Heart left ventricle (tissue), 16 donors: ENCODE results near the gene FAM20B. TPM values are rescaled to one million over a fixed set of nuclear protein-coding genes. Genes with fewer than 3 reads are reported as not detected.

Experiments used
- ATAC-seq, 4 donors: fragments of 200-7000 bp; cut with Tn5 transposase; one replicate each; pipeline ENCODE4 v1.9.1; 2020 to 2022; ENCODE audit warnings: moderate library complexity in 4 of 4, mild to moderate bottlenecking in 3 of 4, moderate number of reproducible peaks in 1 of 4
- DNase-seq, 5 donors: peaks; one replicate each; pipeline ENCODE4 v3.0.0-alpha.2; 2020
- H3K27ac ChIP-seq, 12 donors: fragments of 200-600 bp; sonication (generic) in 4 of 12; one replicate each; pipeline versions ENCODE4 v1.5.0 to v1.8.0; 2016 to 2022; ENCODE audit warnings: mild to moderate bottlenecking in 2 of 12
- H3K27me3 ChIP-seq, 9 donors: fragments of 200-600 bp; sonication (generic) in 2 of 9; one replicate each; pipeline versions ENCODE4 v1.5.1 to v1.8.0; 2016 to 2022; ENCODE audit warnings: mild to moderate bottlenecking in 3 of 9
- H3K36me3 ChIP-seq, 9 donors: fragments of 200-600 bp; sonication (generic) in 2 of 9; one replicate each; pipeline versions ENCODE4 v1.5.0 to v1.8.0; 2018 to 2022; ENCODE audit warnings: mild to moderate bottlenecking in 2 of 9
- H3K4me1 ChIP-seq, 12 donors: fragments of 200-600 bp; sonication (generic) in 4 of 12; one replicate each; pipeline versions ENCODE4 v1.5.0 to v1.8.0; 2016 to 2022; ENCODE audit warnings: mild to moderate bottlenecking in 3 of 12
- H3K4me3 ChIP-seq, 12 donors: fragments of 200-600 bp; sonication (generic) in 4 of 12; one replicate each; pipeline versions ENCODE4 v1.5.0 to v1.8.0; 2017 to 2022; ENCODE audit warnings: mild to moderate bottlenecking in 9 of 12, moderate library complexity in 4 of 12
- H3K9me3 ChIP-seq, 12 donors: fragments of 200-600 bp; sonication (generic) in 4 of 12; one replicate each; pipeline versions ENCODE4 v1.5.0 to v1.8.0; 2016 to 2022; ENCODE audit warnings: mild to moderate bottlenecking in 1 of 12
- POLR2A ChIP-seq, 2 donors: fragments of 450-650 bp; IDR thresholded peaks; one replicate each; pipeline ENCODE4 v1.6.1; 2017; ENCODE audit warnings: antibody characterized with exemption in 2 of 2, mild to moderate bottlenecking in 2 of 2, moderate library complexity in 2 of 2
- WGBS, 4 donors: extraction: QIAGEN DNeasy Blood & Tissue Kit in 2 of 4; methylation state at CpG; one replicate each; pipeline versions ENCODE4 v1.1.5 to v1.1.7; 2013 to 2018; 5-methylcytosine and 5-hydroxymethylcytosine counted together
- intact Hi-C, 10 donors: fragments of 100-400 bp; cut with DNase I; formaldehyde crosslinking; loops; one replicate each; pipeline versions ENCODE4 v1.11.1 to v1.14.2; 2022
- polyA plus RNA-seq, 2 donors: library from polyadenylated mRNA; stranded (reverse); fragments of 200-250 nt; gene quantifications; one replicate each; pipeline ENCODE4 v1.2.3, GENCODE V29; 2013
- total RNA-seq, 9 donors: library from RNA; depleted of rRNA in 2 of 9; stranded (reverse); fragments of >200 nt in 2 of 9; fragmentation: NEBNext Ultra II Directional in 3 of 9; extraction: Animal tissue kit (Norgen Biotek cat#: 25700) in 3 of 9; gene quantifications; one replicate each; pipeline versions ENCODE4 v1.1.0 to v1.2.4, GENCODE V29; 2016 to 2023
- TF ChIP-seq, protein P1 (sequence below), 12 donors: fragments of 200-600 bp; sonication (generic) in 4 of 12; IDR thresholded peaks; one replicate each; pipeline versions ENCODE4 v1.5.0 to v1.8.0; 2018 to 2022; ENCODE audit warnings: antibody characterized with exemption in 12 of 12, mild to moderate bottlenecking in 5 of 12
- donor health status: ischemic (EF 13 %, LVEDD 7.1; RV severe dilation, severe dysfunction).
- donor health status: healthy with polysubstance abuse.
- donor health status: DM: no; HTN: yes; CAD: no.
- donor health status: DM: no; HTN: no; CAD: no.
- donor health status: ischemic (EF 25% LVEDD 6.9; RV normal size, moderate dysfunction).
- donor health status: ischemic (EF 25% LVEDD 5.7; RV mildly dilated, moderate dysfunction).
- donor health status: healthy.
- donor health status: DM: yes; HTN: yes; CAD: no.
- donor health status: ischemic (EF 35%, LVEDD 5.7; RV mildly dilated, moderate dysfunction).
- donor health status: nonischemic (EF 11% LVEDD 7.7; RV severe dilation, severe dysfunction).
- donor health status: DM: yes; HTN: yes; CAD: no.
- donor health status: PGD.
- donor health status: ischemic (EF 29% LVEDD 5.4; RV normal size, mild dysfunction).
- donor health status: nonischemic (EF 23%, LVEDD 6.1; RV moderate dilation, normal function).

Gene FAM20B
- total and polyA plus RNA-seq, 11 donors = 13.8 to 70.1 (median 52.6) TPM

DNA sequence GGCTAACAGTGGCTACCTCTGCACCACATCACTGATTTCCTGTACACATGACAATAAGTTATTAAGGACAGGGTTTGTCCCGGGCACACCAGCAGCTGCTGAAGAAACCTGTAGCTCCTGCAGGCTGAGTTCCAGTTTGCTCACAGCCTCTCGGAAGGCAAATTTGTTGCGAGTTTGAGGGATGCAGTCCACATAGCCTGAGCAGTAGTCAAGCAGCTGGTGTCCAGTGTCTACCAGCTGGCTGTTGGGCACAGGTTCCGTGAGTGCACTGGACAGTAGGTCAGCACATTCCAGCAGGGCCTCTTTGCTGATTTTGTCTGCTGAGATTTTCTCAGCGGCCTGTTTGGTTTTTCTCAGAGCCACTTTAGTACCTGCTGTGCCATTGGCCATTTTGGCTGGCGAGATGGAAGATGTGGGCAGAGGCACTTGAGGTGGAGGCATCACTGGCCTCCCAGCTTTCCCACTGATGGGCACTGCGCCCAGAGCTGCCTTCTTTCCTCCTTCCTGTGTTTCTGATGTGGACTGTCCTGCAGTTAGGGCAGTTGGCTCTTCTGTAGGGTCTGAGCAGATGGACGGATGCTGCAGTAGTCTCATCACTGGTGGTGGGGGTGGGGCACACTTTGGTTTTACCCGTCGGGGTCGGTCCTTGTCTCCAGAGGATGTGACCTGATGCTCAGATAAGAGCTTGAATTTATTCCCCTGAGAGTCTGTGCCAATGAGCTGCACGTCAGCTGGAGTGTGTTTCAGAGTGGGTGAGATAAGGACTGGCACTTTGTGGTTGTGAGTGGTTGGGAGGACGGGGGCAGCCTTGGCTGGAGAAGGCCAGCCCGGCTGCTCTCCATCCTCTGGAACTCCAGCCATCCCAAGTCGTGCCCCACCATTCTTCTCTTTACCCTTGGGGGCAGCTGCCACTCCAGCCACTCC is 82.3 kb downstream of the FAM20B start:
- Histone ChIP-seq H3K36me3 (peaks cover 0 to 72% (median 53%) of the 10 kb centered on the region in 9 donors), H3K4me1 (peaks cover 0 to 12% (median 2%) of the 10 kb centered on the region in 12 donors), H3K9me3 (no peaks in the 10 kb centered on the region), H3K27ac (no peak overlapping the region), H3K4me3 (no peak overlapping the region), H3K27me3 (no peaks in the 10 kb centered on the region)
- DNase-seq = no peak
- ATAC-seq = peak; percentile 73 to 93 (median 82)
- WGBS, 4 donors = 59 to 66% (median 64%) methylated on average over 13 to 15 of the region's 15 CpGs
- TF ChIP-seq POLR2A (IDR thresholded peaks at IDR 0.05) = no peak
- TF ChIP-seq, protein P1, sequence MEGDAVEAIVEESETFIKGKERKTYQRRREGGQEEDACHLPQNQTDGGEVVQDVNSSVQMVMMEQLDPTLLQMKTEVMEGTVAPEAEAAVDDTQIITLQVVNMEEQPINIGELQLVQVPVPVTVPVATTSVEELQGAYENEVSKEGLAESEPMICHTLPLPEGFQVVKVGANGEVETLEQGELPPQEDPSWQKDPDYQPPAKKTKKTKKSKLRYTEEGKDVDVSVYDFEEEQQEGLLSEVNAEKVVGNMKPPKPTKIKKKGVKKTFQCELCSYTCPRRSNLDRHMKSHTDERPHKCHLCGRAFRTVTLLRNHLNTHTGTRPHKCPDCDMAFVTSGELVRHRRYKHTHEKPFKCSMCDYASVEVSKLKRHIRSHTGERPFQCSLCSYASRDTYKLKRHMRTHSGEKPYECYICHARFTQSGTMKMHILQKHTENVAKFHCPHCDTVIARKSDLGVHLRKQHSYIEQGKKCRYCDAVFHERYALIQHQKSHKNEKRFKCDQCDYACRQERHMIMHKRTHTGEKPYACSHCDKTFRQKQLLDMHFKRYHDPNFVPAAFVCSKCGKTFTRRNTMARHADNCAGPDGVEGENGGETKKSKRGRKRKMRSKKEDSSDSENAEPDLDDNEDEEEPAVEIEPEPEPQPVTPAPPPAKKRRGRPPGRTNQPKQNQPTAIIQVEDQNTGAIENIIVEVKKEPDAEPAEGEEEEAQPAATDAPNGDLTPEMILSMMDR (IDR thresholded peaks at IDR 0.05) = no peak
- intact Hi-C loops = no loop called here

DNA sequence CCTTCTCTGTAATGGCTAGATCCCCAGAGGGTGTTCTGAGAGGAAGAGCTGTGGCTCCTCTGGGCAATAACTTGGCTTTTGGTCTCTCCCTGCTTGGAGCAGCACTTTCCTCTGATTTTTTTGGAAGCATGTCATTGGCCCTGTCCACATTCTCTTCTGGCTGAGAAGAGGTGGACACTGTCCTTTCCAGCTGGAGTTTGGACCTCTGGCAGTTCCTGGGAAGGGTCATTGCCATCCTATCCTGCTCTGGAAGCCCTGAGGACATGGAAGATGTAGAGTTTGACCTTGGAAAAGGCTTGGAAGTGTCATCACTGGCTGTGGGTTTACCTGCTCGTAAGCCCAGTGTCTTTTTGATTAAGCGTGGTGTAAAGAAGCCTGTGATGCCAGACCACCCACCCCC is 83.0 kb downstream of the FAM20B start:
- 95 to 100% (median 99%) methylated on average over 2 of the region's 2 CpGs for WGBS, 4 donors
- no peak overlapping the region for H3K27ac ChIP-seq
- no peaks in the 10 kb centered on the region for H3K9me3 ChIP-seq
- no peak for TF ChIP-seq POLR2A (IDR thresholded peaks at IDR 0.05)
- TF ChIP-seq, protein P1 (IDR thresholded peaks at IDR 0.05) = no peak
- H3K4me1 ChIP-seq = peaks cover 0 to 12% (median 2%) of the 10 kb centered on the region in 12 donors
- no peak for DNase-seq
- intact Hi-C loops = no loop called here
- peaks cover 0 to 79% (median 55%) of the 10 kb centered on the region in 9 donors for H3K36me3 ChIP-seq
- no peak for ATAC-seq
- H3K4me3 ChIP-seq = no peak overlapping the region
- H3K27me3 ChIP-seq = no peaks in the 10 kb centered on the region

DNA sequence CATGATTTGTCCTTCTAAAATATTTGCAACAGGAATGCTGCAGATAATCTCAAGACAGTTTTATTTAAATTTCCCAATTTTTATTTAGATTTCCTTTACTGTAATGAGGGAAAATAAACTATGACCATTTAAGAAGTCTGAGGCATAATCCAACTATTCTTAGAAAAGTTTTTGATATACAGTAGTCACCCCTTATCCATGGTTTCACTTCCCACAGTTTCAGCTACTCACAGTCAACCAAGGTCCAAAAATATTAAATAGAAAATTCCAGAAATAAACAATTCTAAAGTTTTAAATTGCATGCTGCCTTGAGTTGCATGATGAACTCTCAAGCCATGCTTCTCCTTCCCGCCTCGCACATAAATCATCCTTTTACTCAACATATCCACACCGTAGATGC is 89.5 kb downstream of the FAM20B start:
- H3K4me1 ChIP-seq = peaks cover 0 to 7% (median 0%) of the 10 kb centered on the region in 12 donors
- H3K4me3 ChIP-seq = no peak overlapping the region
- intact Hi-C loops = no loop called here
- H3K36me3 ChIP-seq = peaks cover 0 to 94% (median 78%) of the 10 kb centered on the region in 9 donors
- DNase-seq (no peak), ATAC-seq (no peak)
- no peaks in the 10 kb centered on the region for H3K27me3 ChIP-seq
- H3K9me3 ChIP-seq = no peaks in the 10 kb centered on the region
- WGBS, 4 donors = 95 to 98% (median 97%) methylated on average over 3 of the region's 3 CpGs
- no peak for TF ChIP-seq POLR2A (IDR thresholded peaks at IDR 0.05)
- TF ChIP-seq, protein P1 (IDR thresholded peaks at IDR 0.05) = no peak
- H3K27ac ChIP-seq = no peak overlapping the region

DNA sequence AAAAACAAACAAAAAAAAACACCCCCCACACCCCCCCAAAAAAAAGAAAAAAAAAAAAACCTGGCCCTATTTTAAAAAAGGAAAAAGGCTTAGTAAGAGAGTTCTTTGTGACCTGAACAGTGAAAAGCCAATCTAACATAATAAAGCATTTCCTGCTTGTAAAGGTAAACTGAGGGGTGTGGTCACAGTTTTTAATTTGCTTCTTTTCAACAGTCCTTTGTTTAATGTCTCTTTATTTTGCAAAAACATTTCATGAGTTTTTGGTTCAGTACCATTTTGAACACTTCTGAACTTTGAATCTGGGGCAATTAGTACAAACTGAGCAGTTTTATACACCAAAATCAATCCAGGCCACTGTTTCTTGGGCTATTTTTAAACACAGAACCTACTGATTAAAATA is 93.8 kb downstream of the FAM20B start:
- Histone ChIP-seq H3K4me3 (no peak overlapping the region), H3K27me3 (no peaks in the 10 kb centered on the region), H3K36me3 (peaks cover 0 to 74% (median 57%) of the 10 kb centered on the region in 9 donors), H3K4me1 (peaks cover 0 to 7% (median 0%) of the 10 kb centered on the region in 12 donors), H3K27ac (no peak overlapping the region), H3K9me3 (no peaks in the 10 kb centered on the region)
- ATAC-seq (no peak), DNase-seq (no peak)
- TF ChIP-seq POLR2A (IDR thresholded peaks at IDR 0.05) = no peak
- TF ChIP-seq, protein P1 (IDR thresholded peaks at IDR 0.05) = no peak
- intact Hi-C loops = no loop called here
